Activated naive CD8-positive, alpha-beta T cell treated with anti-CD3 and anti-CD28 coated beads, Interleukin-2, amount 10 ng/mL, durations not matched to agents 7 days and 5 days (primary cell): Measurements from ENCODE around the gene NCKIPSD. TPM values are rescaled to one million over a fixed set of nuclear protein-coding genes. Genes with fewer than 3 reads are reported as not detected.
A peak's percentile ranks its signal among the peaks of the same experiment; 100 is the strongest.

ENCODE experiments used
- ATAC-seq: fragments of 150-1000 bp; cut with Tn5 transposase; one replicate; pipeline ENCODE4 v1.10.0; 2021; ENCODE audit warnings: low read depth, moderate library complexity
- POLR2A ChIA-PET: fragments of 350-600 bp; sonication (Branson Sonifier 250); formaldehyde crosslinking; loops from one replicate; lab custom pipeline; 2021; ENCODE audit warnings: antibody characterized with exemption; lab: Charles Lee
- DNase-seq: peaks from one replicate; pipeline ENCODE4 v3.0.0; 2021
- H3K27ac Mint-ChIP-seq: one replicate; pipeline ENCODE4 v1.8.0; 2022; ENCODE audit warnings: mild to moderate bottlenecking, mixed read lengths
- H3K27me3 Mint-ChIP-seq: one replicate; pipeline ENCODE4 v1.8.0; 2022; ENCODE audit warnings: mild to moderate bottlenecking, moderate library complexity, mixed read lengths
- H3K36me3 Mint-ChIP-seq: one replicate; pipeline ENCODE4 v1.8.0; 2021; ENCODE audit warnings: mild to moderate bottlenecking, mixed read lengths
- H3K4me1 Mint-ChIP-seq: one replicate; pipeline ENCODE4 v1.8.0; 2021; ENCODE audit warnings: mixed read lengths
- H3K4me3 Mint-ChIP-seq: one replicate; pipeline ENCODE4 v1.8.0; 2022; ENCODE audit warnings: mild to moderate bottlenecking, moderate library complexity, mixed read lengths
- H3K9me3 Mint-ChIP-seq: one replicate; pipeline ENCODE4 v1.8.0; 2021; ENCODE audit warnings: mixed read lengths
- total RNA-seq, 2 experiments: library from RNA; stranded (reverse); gene quantifications; one replicate each; pipeline ENCODE4 v1.2.3, GENCODE V29; 2021

NCKIPSD gene
- total RNA-seq, 2 experiments from 2014 or later, result 46.9 to 48.7 TPM

- Mint-ChIP-seq H3K4me1 (peaks cover 17% of the 10 kb centered on the region), H3K9me3 (no peaks in the 10 kb centered on the region), H3K4me3 (no peak overlapping the region), H3K27ac (no peak overlapping the region), H3K36me3 (peaks cover 37% of the 10 kb centered on the region), H3K27me3 (no peaks in the 10 kb centered on the region)
- POLR2A ChIA-PET, result no interaction called here
- ATAC-seq (no peak), DNase-seq (no peak)
Observed at GRCh38 chr3:48680811-48681540, 4.7 kb downstream of the NCKIPSD start.

GRCh38 chr3:48679411-48680391 lies 6.0 kb downstream of the NCKIPSD start:
- Mint-ChIP-seq H3K27ac (no peak overlapping the region), H3K36me3 (peaks cover 42% of the 10 kb centered on the region), H3K4me3 (no peak overlapping the region), H3K4me1 (peaks cover 15% of the 10 kb centered on the region), H3K27me3 (no peaks in the 10 kb centered on the region), H3K9me3 (no peaks in the 10 kb centered on the region)
- POLR2A ChIA-PET, result no interaction called here
- ATAC-seq (no peak), DNase-seq (no peak)

- ATAC-seq (no peak), DNase-seq (no peak)
- Mint-ChIP-seq H3K27me3 (no peaks in the 10 kb centered on the region), H3K36me3 (peaks cover 41% of the 10 kb centered on the region), H3K9me3 (no peaks in the 10 kb centered on the region), H3K4me3 (no peak overlapping the region), H3K27ac (no peak overlapping the region), H3K4me1 (peaks cover 8% of the 10 kb centered on the region)
- POLR2A ChIA-PET, result no interaction called here
Observed at GRCh38 chr3:48678566-48679380, 6.9 kb downstream of the NCKIPSD start.

- POLR2A ChIA-PET, result no interaction called here
- no peak overlapping the region for H3K27ac Mint-ChIP-seq
- no peaks in the 10 kb centered on the region for H3K9me3 Mint-ChIP-seq
- no peak overlapping the region for H3K4me3 Mint-ChIP-seq
- H3K27me3 Mint-ChIP-seq, result no peaks in the 10 kb centered on the region
- H3K36me3 Mint-ChIP-seq, result peaks cover 39% of the 10 kb centered on the region
- ATAC-seq (no peak), DNase-seq (no peak)
- peaks cover 2% of the 10 kb centered on the region for H3K4me1 Mint-ChIP-seq
Observed at GRCh38 chr3:48678056-48678455, 7.7 kb downstream of the NCKIPSD start.

- no peak overlapping the region for H3K4me3 Mint-ChIP-seq
- POLR2A ChIA-PET, result interaction anchor here (1.0 kb wide), 1 partner anchor 11 kb away, joined by 5 read pairs; the partner anchor contains the start of gene CELSR3
- H3K36me3 Mint-ChIP-seq, result peaks cover 41% of the 10 kb centered on the region
- H3K9me3 Mint-ChIP-seq, result no peaks in the 10 kb centered on the region
- H3K27ac Mint-ChIP-seq, result no peak overlapping the region
- ATAC-seq, result no peak
- no peak for DNase-seq
- peaks cover 1% of the 10 kb centered on the region for H3K4me1 Mint-ChIP-seq
- H3K27me3 Mint-ChIP-seq, result no peaks in the 10 kb centered on the region
Observed at GRCh38 chr3:48674505-48674904, 11.2 kb downstream of the NCKIPSD start.

- peaks cover 32% of the 10 kb centered on the region for H3K36me3 Mint-ChIP-seq
Observed at GRCh38 chr3:48672522-48672921, 13.2 kb downstream of the NCKIPSD start.

GRCh38 chr3:48664929-48665328 lies 20.8 kb downstream of the NCKIPSD start:
- Mint-ChIP-seq H3K4me3 (no peak overlapping the region), H3K36me3 (peaks cover 4% of the 10 kb centered on the region), H3K27me3 (peaks cover 6% of the 10 kb centered on the region), H3K9me3 (no peaks in the 10 kb centered on the region), H3K27ac (no peak overlapping the region), H3K4me1 (peaks cover 8% of the 10 kb centered on the region)
- no peak for ATAC-seq
- POLR2A ChIA-PET, result no interaction called here
- no peak for DNase-seq

More at GRCh38 chr3:48672522-48672921, 13.2 kb downstream of the NCKIPSD start:
- Mint-ChIP-seq H3K27me3 (no peaks in the 10 kb centered on the region), H3K9me3 (no peaks in the 10 kb centered on the region), H3K4me3 (no peak overlapping the region), H3K27ac (no peak overlapping the region), H3K4me1 (peaks cover 1% of the 10 kb centered on the region)
- POLR2A ChIA-PET, result no interaction called here
- no peak for DNase-seq
- no peak for ATAC-seq

GRCh38 chr3:48664313-48664644 lies 21.4 kb downstream of the NCKIPSD start:
- Mint-ChIP-seq H3K4me1 (peaks cover 8% of the 10 kb centered on the region), H3K4me3 (peak overlapping the region; percentile 82), H3K9me3 (no peaks in the 10 kb centered on the region), H3K36me3 (peaks cover 3% of the 10 kb centered on the region), H3K27ac (no peak overlapping the region), H3K27me3 (peaks cover 8% of the 10 kb centered on the region)
- DNase-seq (no peak), ATAC-seq (no peak)
- POLR2A ChIA-PET, result interaction anchor here (0.9 to 1.6 kb wide), 2 partner anchors 10 to 29 kb away, joined by 5 read pairs; partner anchors contain the start of gene SLC26A6

GRCh38 chr3:48663489-48664312 lies 22.0 kb downstream of the NCKIPSD start:
- Mint-ChIP-seq H3K27ac (peak overlapping the region; percentile 84), H3K9me3 (no peaks in the 10 kb centered on the region), H3K36me3 (peaks cover 3% of the 10 kb centered on the region), H3K4me3 (peak overlapping the region; percentile 82), H3K27me3 (peaks cover 8% of the 10 kb centered on the region), H3K4me1 (peaks cover 8% of the 10 kb centered on the region)
- POLR2A ChIA-PET, result interaction anchor here (0.6 to 1.6 kb wide), 3 partner anchors 11 to 328 kb away, joined by 3 to 5 read pairs (median 5); partner anchors contain the start of gene SLC26A6
- peak; percentile 86 for ATAC-seq
- DNase-seq, result peak; percentile 93

GRCh38 chr3:48662753-48663488 lies 22.8 kb downstream of the NCKIPSD start, which contains the start of gene CELSR3:
Gene CELSR3, minus strand, starts transcription at chr3:48662886. Its CDS starts 252 bp downstream, at chr3:48662634.
- H3K4me3 Mint-ChIP-seq, result peak within 1 kb of the TSS; percentile 82
- no peaks in the 10 kb centered on the region for H3K9me3 Mint-ChIP-seq
- DNase-seq, result peak; percentile 70
- peak; percentile 41 for ATAC-seq
- no peaks in the 10 kb centered on the region for H3K36me3 Mint-ChIP-seq
- H3K27me3 Mint-ChIP-seq, result peaks cover 8% of the 10 kb centered on the region
- peaks cover 8% of the 10 kb centered on the region for H3K4me1 Mint-ChIP-seq
- H3K27ac Mint-ChIP-seq, result peak within 1 kb of the TSS; percentile 84
- POLR2A ChIA-PET, result interaction anchor here (0.6 to 1.6 kb wide), 2 partner anchors 11 to 329 kb away, joined by 3 to 5 read pairs; no protein-coding TSS in a partner anchor

GRCh38 chr3:48662145-48662752 lies 23.5 kb downstream of the NCKIPSD start:
- no peaks in the 10 kb centered on the region for H3K9me3 Mint-ChIP-seq
- POLR2A ChIA-PET, result interaction anchor here (1.6 kb wide), 1 partner anchor 12 kb away, joined by 5 read pairs; no protein-coding TSS in a partner anchor
- peak overlapping the region; percentile 53 for H3K4me3 Mint-ChIP-seq
- no peak overlapping the region for H3K27ac Mint-ChIP-seq
- ATAC-seq (no peak), DNase-seq (no peak)
- peaks cover 8% of the 10 kb centered on the region for H3K27me3 Mint-ChIP-seq
- H3K36me3 Mint-ChIP-seq, result no peaks in the 10 kb centered on the region
- H3K4me1 Mint-ChIP-seq, result peaks cover 13% of the 10 kb centered on the region
